HG03575 (cell line): Measurements from ENCODE around the gene IL6ST.
"Not testable (repeated sequence)": the region's sequence is repeated elsewhere in the genome, so short reads cannot be mapped to it uniquely, and the experiment has no call there.

Source experiments
- ATAC-seq: cut with Tn5 transposase; IDR thresholded peaks from one replicate; pipeline ENCODE4 v1.9.1; 2021; ENCODE audit not compliant: unreplicated experiment, insufficient number of reproducible peaks, low FRiP score; ENCODE audit errors: extremely low read depth

IL6ST gene

GRCh38 chr5:56010431-56010830, 15.7 kb upstream of the IL6ST start:
- no peak for ATAC-seq

DNA sequence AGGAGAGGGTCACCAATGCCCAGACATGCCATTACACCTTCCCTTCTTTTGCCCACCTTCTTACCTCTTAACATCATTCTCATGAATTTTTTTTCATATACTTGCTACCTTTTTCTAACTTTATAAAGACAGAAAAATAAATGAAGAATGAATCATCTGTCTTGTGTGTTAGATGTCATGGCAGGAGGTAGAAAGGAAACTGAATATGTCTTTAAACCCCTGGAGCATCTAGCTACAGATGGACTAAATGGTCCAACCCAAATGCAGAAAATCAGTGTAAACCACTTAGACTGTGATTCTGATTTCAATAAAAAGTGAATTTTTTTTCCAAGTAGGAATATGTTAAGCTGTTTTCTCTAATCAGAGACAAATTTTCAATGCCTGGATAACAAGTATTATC, 11.8 kb upstream of the IL6ST start:
- no peak for ATAC-seq

DNA sequence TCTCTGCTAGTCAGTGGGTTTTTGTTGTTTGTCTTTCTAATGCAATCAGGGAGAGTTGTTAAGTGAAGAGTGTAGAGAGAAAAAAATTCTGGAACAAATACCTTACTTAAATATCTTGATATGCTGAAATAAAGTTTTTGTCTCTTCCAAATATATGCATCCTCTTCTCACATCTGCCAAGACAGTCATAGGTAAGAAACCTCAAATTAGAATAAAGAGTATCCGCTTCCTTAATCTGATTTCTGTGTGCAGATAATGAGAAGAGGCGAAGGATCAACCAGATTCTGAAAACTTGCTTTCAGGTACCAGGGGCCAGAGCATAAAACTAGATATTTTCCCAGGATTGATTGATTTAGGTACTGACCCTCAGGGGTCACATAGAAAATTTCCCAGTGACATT, 11.3 kb upstream of the IL6ST start:
- ATAC-seq: no peak

DNA sequence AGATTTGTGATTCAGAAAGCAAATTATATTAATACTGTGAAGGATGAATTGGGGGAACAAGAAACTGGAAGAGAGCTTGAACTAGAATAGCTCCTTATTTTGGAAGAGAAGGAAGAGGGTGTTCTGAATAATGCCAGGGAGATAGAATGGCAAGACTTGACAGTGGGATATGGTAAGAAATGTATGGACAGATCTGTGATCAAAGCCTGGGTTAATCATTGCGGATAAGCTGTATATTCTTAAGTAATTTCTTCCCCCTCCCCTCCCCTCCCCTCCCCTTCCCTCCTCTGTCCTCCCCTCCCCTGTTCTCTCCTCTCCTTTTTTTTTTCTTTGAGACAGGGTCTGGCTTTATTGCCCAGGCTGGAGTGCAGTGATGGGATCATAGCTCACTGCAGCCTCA, 10.1 kb upstream of the IL6ST start:
- no peak for ATAC-seq

DNA sequence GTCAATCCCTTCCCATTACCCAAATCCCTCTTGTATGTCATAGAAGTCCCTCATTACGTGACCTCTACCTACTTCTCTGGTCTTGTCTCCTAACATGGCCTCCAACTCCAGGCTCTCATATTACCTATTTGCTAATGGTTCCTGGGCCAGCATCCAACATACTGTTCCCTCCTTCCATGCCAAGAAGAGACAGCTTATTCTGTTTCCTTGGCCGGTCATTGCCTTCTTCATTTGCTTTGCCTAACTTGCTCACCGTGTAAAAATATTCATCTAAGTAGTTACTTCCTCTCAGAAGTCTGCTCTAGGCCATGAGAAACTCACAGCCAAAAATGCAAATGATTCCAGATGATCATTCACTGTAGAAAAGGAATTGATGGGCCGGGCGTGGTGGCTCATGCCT, 8.9 kb upstream of the IL6ST start:
- no peak for ATAC-seq

GRCh38 chr5:56003179-56003578, 8.4 kb upstream of the IL6ST start:
- no peak for ATAC-seq

- no peak for ATAC-seq
These were observed 7.5 kb upstream of the IL6ST start for GRCh38 chr5:56002303-56002702.

DNA sequence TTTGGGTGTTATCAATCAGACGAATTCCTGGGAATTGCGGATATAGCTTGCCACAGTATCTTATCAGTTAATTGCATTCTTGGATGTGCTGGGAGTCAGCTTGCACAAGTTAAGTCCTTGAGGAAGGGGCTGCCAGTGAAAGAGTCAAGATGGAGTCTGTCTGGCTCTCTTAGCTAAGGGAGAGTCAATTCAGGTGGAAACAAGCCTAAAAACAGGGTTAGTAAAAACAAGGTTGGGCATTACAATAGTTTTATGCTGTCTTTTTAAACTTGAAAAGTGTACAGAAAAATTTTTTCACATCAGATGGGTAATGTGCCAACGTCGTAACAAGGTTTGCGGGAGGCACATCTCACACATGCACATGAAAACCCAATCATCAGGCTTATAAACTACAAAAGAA, 5.5 kb upstream of the IL6ST start:
- ATAC-seq: not testable (repeated sequence)

DNA sequence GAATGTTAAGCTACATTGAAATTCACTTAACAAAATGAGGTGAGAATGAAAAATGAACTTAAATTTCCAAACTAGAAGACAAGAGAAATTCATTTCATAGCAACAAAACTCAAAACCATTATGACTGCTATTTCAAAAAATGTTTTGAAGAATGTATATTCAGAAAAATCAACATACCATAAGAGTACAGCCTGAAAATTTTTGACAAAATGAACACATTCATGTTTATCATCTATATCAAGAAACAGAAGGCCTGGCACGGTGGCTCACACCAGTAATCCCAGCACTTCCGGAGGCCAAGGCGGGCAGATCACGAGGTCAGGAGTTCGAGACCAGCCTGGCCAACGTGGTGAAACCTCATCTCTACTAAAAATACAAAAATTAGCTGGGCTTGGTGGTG, 4.2 kb upstream of the IL6ST start:
- no peak for ATAC-seq

- ATAC-seq: no peak
These were observed 3.1 kb upstream of the IL6ST start for GRCh38 chr5:55997742-55998351.

DNA sequence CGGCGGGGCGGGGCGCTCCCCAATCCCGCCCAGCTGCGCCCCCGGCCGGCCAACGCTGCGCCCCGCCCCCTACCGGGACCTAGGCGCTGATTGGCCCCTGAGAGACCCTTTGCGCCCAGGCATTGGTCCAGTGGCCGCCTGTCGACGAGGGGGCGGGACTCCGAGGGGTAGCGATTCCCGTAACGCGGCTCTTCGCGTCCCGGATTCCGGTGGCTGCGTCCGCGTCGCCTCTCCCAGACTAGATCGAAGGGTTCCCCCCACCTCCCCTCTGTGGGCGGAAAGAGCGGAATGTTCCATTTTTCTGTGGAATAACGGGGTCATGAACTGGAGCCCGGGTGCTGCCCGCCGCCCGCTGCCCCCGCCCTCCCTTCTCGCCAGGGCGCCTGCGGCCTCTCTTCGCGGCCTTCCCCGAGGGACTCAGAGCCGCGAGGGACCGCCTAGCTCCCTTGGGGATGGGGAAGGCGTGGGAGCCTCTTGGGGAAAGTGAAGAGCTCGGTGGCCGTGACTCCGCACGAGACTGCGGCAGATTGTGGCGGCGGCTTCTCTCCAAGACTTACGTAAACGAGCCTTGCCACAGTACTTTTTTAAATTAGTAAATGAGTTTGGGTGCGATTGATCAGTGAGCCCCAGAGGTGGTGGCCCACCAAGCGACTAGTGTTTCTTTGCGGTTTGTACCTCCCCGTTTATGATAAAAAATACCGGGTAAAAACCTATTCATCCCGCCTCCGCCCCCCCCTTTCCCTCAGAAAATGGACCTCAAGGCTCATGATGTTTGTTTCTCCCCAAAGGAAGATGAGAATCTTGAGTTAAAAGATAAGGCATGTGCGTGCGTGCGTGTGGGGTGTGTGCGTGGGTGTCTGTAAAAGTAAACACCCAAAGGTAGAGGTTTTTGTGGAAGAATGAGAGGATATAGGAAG, 493 bp upstream of the IL6ST start:
- peak; percentile 55 for ATAC-seq

GRCh38 chr5:55993731-55994494, 850 bp downstream of the IL6ST start:
- no peak for ATAC-seq

GRCh38 chr5:55993013-55993412, 1.8 kb downstream of the IL6ST start:
- ATAC-seq: no peak

DNA sequence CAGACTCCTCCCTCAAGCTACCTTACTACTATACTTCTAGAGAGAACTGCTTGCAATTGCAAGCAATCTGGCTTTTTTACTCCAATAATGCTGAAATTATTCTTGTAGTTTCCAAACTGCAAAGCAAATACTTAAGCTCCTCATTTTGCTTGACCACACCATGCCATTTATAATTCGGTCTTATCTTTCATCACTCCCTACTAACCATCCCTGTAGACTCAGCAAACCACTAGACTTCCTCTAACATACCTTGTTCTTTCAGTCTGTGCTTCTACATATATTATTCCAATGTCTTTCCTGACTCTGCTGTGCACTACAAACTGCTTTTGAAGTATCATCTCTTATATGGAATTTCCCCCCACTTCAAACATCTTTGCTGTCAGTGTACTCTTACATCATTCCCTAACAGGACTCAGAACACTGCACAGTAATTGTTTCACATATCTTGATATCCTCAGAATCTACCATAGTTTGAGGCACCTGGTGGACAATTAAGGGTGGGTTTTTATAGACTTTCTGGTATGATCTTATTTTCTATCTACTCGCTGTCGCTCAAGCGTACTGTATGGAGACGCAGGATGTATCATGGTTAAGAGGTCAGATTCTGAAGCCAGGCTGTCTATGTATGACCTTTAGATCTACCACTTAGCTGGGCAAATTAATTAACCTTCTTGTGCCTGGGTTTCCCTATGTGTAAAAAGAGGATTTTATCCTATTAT, 2.8 kb downstream of the IL6ST start:
- ATAC-seq: no peak

DNA sequence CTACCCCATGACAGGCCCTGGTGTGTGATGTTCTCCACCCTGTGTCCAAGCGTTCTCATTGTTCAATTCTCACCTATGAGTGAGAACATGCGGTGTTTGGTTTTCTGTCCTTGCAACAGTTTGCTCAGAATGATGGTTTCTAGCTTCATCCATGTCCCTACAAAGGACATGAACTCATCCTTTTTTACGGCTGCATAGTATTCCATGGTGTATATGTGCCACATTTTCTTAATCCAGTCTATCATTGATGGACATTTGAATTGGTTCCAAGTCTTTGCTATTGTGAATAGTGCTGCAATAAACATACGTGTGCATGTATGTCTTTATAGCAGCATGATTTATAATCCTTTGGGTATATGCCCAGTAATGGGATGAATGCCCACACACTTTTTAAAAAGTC, 3.9 kb downstream of the IL6ST start:
- ATAC-seq: not testable (repeated sequence)

- no peak for ATAC-seq
These were observed 4.9 kb downstream of the IL6ST start for GRCh38 chr5:55989860-55990259.

GRCh38 chr5:55988979-55989638, 5.7 kb downstream of the IL6ST start:
- no peak for ATAC-seq

DNA sequence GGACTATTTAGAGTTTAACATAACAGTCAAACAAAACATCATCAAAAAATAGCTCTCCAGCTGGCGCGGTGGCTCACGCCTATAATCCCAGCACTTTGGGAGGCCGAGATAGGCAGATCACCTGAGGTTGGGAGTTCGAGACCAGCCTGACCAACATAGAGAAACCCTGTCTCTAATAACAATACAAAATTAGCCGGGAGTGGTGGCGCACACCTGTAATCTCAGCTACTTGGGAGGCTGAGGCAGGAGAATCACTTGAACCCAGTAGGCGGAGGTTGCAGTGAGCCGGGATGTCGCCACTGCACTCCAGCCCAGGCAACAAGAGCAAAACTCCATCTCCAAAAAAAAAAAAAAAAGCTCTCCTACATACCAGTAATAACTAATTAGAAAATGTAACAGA, 6.3 kb downstream of the IL6ST start:
- ATAC-seq: not testable (repeated sequence)

GRCh38 chr5:55986931-55987330, 7.8 kb downstream of the IL6ST start:
- no peak for ATAC-seq
